NOMO-1 treated with dmso at 0.1 percent for 144 hours (cell line): ENCODE measurements around the gene STARD7.

Experiments used
- DNase-seq: peaks from one replicate; lab custom pipeline; 2025; ENCODE audit not compliant: unreplicated experiment; lab: John Stamatoyannopoulos, UW

The STARD7 gene

DNA sequence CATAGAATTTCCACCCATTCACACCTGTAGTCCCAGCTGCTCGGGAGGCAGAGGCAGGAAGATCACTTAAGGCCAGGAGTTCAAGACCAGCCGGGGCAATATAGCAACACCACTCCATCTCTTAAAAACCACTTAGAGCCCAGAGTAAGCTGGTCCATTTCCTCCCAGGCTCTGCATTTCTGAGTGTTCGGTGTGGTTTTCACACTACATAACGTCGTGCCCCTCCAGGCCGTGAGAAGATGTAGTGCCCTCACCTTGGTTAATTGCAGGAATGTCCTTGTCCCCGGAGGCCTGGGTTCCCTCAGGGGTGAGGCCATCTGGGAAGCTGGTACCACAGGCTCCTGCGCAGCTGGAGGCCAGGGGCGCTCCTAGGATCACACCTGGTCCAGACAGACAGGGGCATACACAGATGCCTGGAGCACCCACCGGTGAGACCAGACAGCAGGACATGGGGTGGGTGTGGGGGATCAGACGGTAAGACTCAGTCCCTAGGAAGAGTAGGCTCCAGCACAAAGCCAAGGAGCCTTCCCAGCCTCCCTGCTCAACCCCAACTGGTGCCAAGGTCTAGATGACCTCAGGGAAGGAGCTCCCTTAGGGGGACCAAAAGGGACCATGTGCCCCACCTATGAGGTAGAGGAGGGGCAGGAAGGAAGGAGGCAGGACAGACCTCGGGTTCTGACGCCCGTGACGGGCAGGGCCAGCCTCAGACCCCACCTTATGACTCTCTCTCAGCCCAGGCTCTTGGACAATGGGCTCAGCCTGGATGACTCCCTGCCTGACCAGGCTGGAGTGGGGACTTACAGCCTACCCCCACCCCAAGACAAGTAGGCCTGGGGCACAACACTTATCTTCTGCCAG lies 71.1 kb downstream of the STARD7 start:
- DNase-seq: no peak

- DNase-seq: no peak
Observed at GRCh38 chr2:96136129-96136720, 72.4 kb downstream of the STARD7 start.

GRCh38 chr2:96135621-96136020 lies 73.0 kb downstream of the STARD7 start:
- DNase-seq: no peak

GRCh38 chr2:96135171-96135570 lies 73.5 kb downstream of the STARD7 start:
- DNase-seq: no peak
